Stomach smooth muscle (tissue), 2 donors: ENCODE results near the gene LIPA.
"Not testable (repeated sequence)": the region's sequence is repeated elsewhere in the genome, so short reads cannot be mapped to it uniquely, and the experiment has no call there.

Experiments
- H3K27ac ChIP-seq: one replicate; pipeline ENCODE4 v1.7.0; 2013; ENCODE audit warnings: mild to moderate bottlenecking, low read length, inconsistent platforms
- H3K27me3 ChIP-seq, 2 donors: one replicate each; pipeline ENCODE4 v1.7.0; 2013; ENCODE audit warnings: low read length in 2 of 2; ENCODE audit not compliant: insufficient read depth in 2 of 2, control insufficient read depth in 1 of 2
- H3K36me3 ChIP-seq, 2 donors: one replicate each; pipeline ENCODE4 v1.7.0; 2013; ENCODE audit warnings: low read length in 2 of 2; ENCODE audit not compliant: control insufficient read depth in 2 of 2, insufficient read depth in 2 of 2
- H3K4me1 ChIP-seq: one replicate; pipeline ENCODE4 v1.7.0; 2013; ENCODE audit warnings: low read length; ENCODE audit not compliant: control insufficient read depth, insufficient read depth
- H3K4me3 ChIP-seq, 2 donors: one replicate each; pipeline ENCODE4 v1.7.0; 2013; ENCODE audit warnings: low read length in 2 of 2
- H3K9ac ChIP-seq, 2 donors: one replicate each; pipeline ENCODE4 v1.7.0; 2013; ENCODE audit warnings: low read length in 2 of 2, mild to moderate bottlenecking in 1 of 2
- H3K9me3 ChIP-seq, 2 donors: one replicate each; pipeline ENCODE4 v1.7.0; 2013; ENCODE audit warnings: low read length in 2 of 2; ENCODE audit not compliant: control insufficient read depth in 2 of 2
- donor health status: healthy.
- donor health status: Pancreatic carcinoma.

The LIPA gene

GRCh38 chr10:89251409-89252224, at the start of gene LIPA:
Gene LIPA (minus strand): TSS chr10:89251775. CDS start chr10:89247648, 4,127 bp downstream.
- H3K27me3 ChIP-seq, result no peaks in the 10 kb centered on the region
- H3K27ac ChIP-seq, result peak within 1 kb of the TSS; percentile 41
- H3K9ac ChIP-seq, result peak within 1 kb of the TSS; percentile 76 to 79

GRCh38 chr10:89301232-89301631, 49.7 kb upstream of the LIPA start:
- Histone ChIP-seq H3K4me3 (peak overlapping the region; percentile 70 to 83), H3K36me3 (peaks cover 3 to 4% of the 10 kb centered on the region in 2 donors), H3K27ac (peak overlapping the region; percentile 78), H3K9me3 (no peaks in the 10 kb centered on the region), H3K27me3 (no peaks in the 10 kb centered on the region), H3K9ac (peak overlapping the region; percentile 52 to 65), H3K4me1 (peaks cover 11% of the 10 kb centered on the region)

More at GRCh38 chr10:89251409-89252224, at the start of gene LIPA:
- Histone ChIP-seq H3K4me1 (peaks cover 8% of the 10 kb centered on the region), H3K9me3 (no peaks in the 10 kb centered on the region), H3K4me3 (peak within 1 kb of the TSS; percentile 92 to 94), H3K36me3 (no peaks in the 10 kb centered on the region)

GRCh38 chr10:89299031-89299430, 47.5 kb upstream of the LIPA start:
- no peak overlapping the region for H3K9ac ChIP-seq
- no peaks in the 10 kb centered on the region for H3K36me3 ChIP-seq
- no peak overlapping the region for H3K4me3 ChIP-seq
- peaks cover 17% of the 10 kb centered on the region for H3K4me1 ChIP-seq
- H3K27me3 ChIP-seq, result no peaks in the 10 kb centered on the region
- no peaks in the 10 kb centered on the region for H3K9me3 ChIP-seq
- H3K27ac ChIP-seq, result no peak overlapping the region

- Histone ChIP-seq H3K9me3 (no peaks in the 10 kb centered on the region), H3K36me3 (no peaks in the 10 kb centered on the region), H3K4me1 (peaks cover 17% of the 10 kb centered on the region), H3K27me3 (no peaks in the 10 kb centered on the region), H3K4me3 (no peak overlapping the region), H3K9ac (no peak overlapping the region), H3K27ac (no peak overlapping the region)
These were observed 46.2 kb upstream of the LIPA start for GRCh38 chr10:89297791-89298190.

- H3K4me1 ChIP-seq, result peaks cover 17% of the 10 kb centered on the region
- no peaks in the 10 kb centered on the region for H3K27me3 ChIP-seq
- no peak overlapping the region for H3K4me3 ChIP-seq
- H3K27ac ChIP-seq, result no peak overlapping the region
- no peaks in the 10 kb centered on the region for H3K36me3 ChIP-seq
- H3K9me3 ChIP-seq, result no peaks in the 10 kb centered on the region
- H3K9ac ChIP-seq, result no peak overlapping the region
These were observed 45.8 kb upstream of the LIPA start for GRCh38 chr10:89297356-89297755.

GRCh38 chr10:89296220-89296648, 44.7 kb upstream of the LIPA start:
- Histone ChIP-seq H3K27me3 (no peaks in the 10 kb centered on the region), H3K27ac (peak overlapping the region; percentile 24), H3K36me3 (no peaks in the 10 kb centered on the region), H3K4me3 (no peak overlapping the region), H3K9me3 (no peaks in the 10 kb centered on the region), H3K4me1 (peaks cover 15% of the 10 kb centered on the region), H3K9ac (no peak overlapping the region)

GRCh38 chr10:89295597-89295996, 44.0 kb upstream of the LIPA start:
- peaks cover 10% of the 10 kb centered on the region for H3K4me1 ChIP-seq
- peak overlapping the region; percentile 24 for H3K27ac ChIP-seq
- H3K9ac ChIP-seq, result no peak overlapping the region
- no peaks in the 10 kb centered on the region for H3K27me3 ChIP-seq
- H3K9me3 ChIP-seq, result no peaks in the 10 kb centered on the region
- no peak overlapping the region for H3K4me3 ChIP-seq
- no peaks in the 10 kb centered on the region for H3K36me3 ChIP-seq

- Histone ChIP-seq H3K9me3 (no peaks in the 10 kb centered on the region), H3K27ac (no peak overlapping the region), H3K4me3 (no peak overlapping the region), H3K9ac (no peak overlapping the region), H3K4me1 (peaks cover 10% of the 10 kb centered on the region), H3K27me3 (no peaks in the 10 kb centered on the region), H3K36me3 (no peaks in the 10 kb centered on the region)
These were observed 43.2 kb upstream of the LIPA start for GRCh38 chr10:89294721-89295239.

- not testable (repeated sequence) for H3K36me3 ChIP-seq, H3K4me3 ChIP-seq, H3K9me3 ChIP-seq, H3K9ac ChIP-seq, H3K27me3 ChIP-seq, H3K27ac ChIP-seq
- H3K4me1 ChIP-seq, result peaks cover 17% of the 10 kb centered on the region
These were observed 33.7 kb upstream of the LIPA start for GRCh38 chr10:89285303-89285702.

- not testable (repeated sequence) for H3K9me3 ChIP-seq, H3K9ac ChIP-seq, H3K4me3 ChIP-seq, H3K36me3 ChIP-seq, H3K27me3 ChIP-seq, H3K27ac ChIP-seq
- H3K4me1 ChIP-seq, result peaks cover 17% of the 10 kb centered on the region
These were observed 33.1 kb upstream of the LIPA start for GRCh38 chr10:89284711-89285110.

GRCh38 chr10:89283936-89284475, 32.4 kb upstream of the LIPA start:
- no peaks in the 10 kb centered on the region for H3K9me3 ChIP-seq
- peaks cover 17% of the 10 kb centered on the region for H3K4me1 ChIP-seq
- peak overlapping the region; percentile 64 for H3K27ac ChIP-seq
- peak overlapping the region; percentile 48 to 71 for H3K9ac ChIP-seq
- H3K4me3 ChIP-seq, result peak overlapping the region; percentile 58 to 69
- H3K36me3 ChIP-seq, result no peaks in the 10 kb centered on the region
- H3K27me3 ChIP-seq, result no peaks in the 10 kb centered on the region
